GM23338 (cell line): ENCODE measurements around the gene CCDC106. TPM values are rescaled to one million over a fixed set of nuclear protein-coding genes. Genes with fewer than 3 reads are reported as not detected.

Experiments used
- ATAC-seq: fragments of 200-7000 bp; cut with Tn5 transposase; 3 replicates; pipeline ENCODE4 v1.9.1; 2020
- DNase-seq: peaks from one replicate; pipeline ENCODE4 v3.0.0-alpha.2; 2015; ENCODE audit warnings: low spot score
- H2AFZ ChIP-seq: fragments of 200-600 bp; sonication (generic); 2 replicates; pipeline ENCODE4 v1.8.0; 2016; ENCODE audit warnings: antibody characterized with exemption, mild to moderate bottlenecking, moderate library complexity
- H3F3A ChIP-seq: fragments of 200-600 bp; sonication (generic); replicated peaks from 2 replicates; pipeline ENCODE4 v1.8.0; 2017; ENCODE audit warnings: antibody characterized with exemption, mixed run types, low read depth
- H3K27ac ChIP-seq: fragments of 200-600 bp; sonication (generic); 2 replicates; pipeline ENCODE4 v1.6.1; 2016; ENCODE audit warnings: low read depth
- H3K27me3 ChIP-seq: fragments of 200-600 bp; sonication (generic); 2 replicates; pipeline ENCODE4 v1.8.0; 2016; ENCODE audit warnings: mild to moderate bottlenecking, mixed run types, moderate library complexity; ENCODE audit not compliant: insufficient read depth
- H3K36me3 ChIP-seq: fragments of 200-600 bp; sonication (generic); 2 replicates; pipeline ENCODE4 v1.8.0; 2016; ENCODE audit warnings: mild to moderate bottlenecking; ENCODE audit not compliant: insufficient read depth
- H3K4me1 ChIP-seq: fragments of 200-600 bp; sonication (generic); 2 replicates; pipeline ENCODE4 v1.8.0; 2016; ENCODE audit warnings: mild to moderate bottlenecking, moderate library complexity; ENCODE audit not compliant: insufficient read depth
- H3K4me2 ChIP-seq: fragments of 200-600 bp; sonication (generic); 2 replicates; pipeline ENCODE4 v1.7.1; 2017; ENCODE audit warnings: mixed run types
- H3K4me3 ChIP-seq: fragments of 200-600 bp; sonication (generic); 2 replicates; pipeline ENCODE4 v1.6.1; 2016; ENCODE audit warnings: mixed run types
- H3K79me2 ChIP-seq: fragments of 200-600 bp; sonication (generic); replicated peaks from 2 replicates; pipeline ENCODE4 v1.8.0; 2017; ENCODE audit warnings: mild to moderate bottlenecking; ENCODE audit not compliant: insufficient read depth
- H3K9me2 ChIP-seq: fragments of 200-600 bp; sonication (generic); 2 replicates; pipeline ENCODE4 v1.8.0; 2017; ENCODE audit not compliant: insufficient read depth
- H4K20me1 ChIP-seq: fragments of 200-600 bp; sonication (generic); replicated peaks from 2 replicates; pipeline ENCODE4 v1.8.0; 2017; ENCODE audit warnings: mild to moderate bottlenecking; ENCODE audit not compliant: insufficient read depth
- H3K27ac Mint-ChIP-seq: 2 replicates; pipeline ENCODE4 v1.8.0; 2020; ENCODE audit warnings: inconsistent platforms, mild to moderate bottlenecking, moderate library complexity, mixed read lengths
- H3K27me3 Mint-ChIP-seq: 3 replicates; pipeline ENCODE4 v1.8.0; 2022; ENCODE audit warnings: low read depth, mild to moderate bottlenecking, moderate library complexity, mixed read lengths, inconsistent platforms; ENCODE audit not compliant: insufficient read depth, poor library complexity
- H3K36me3 Mint-ChIP-seq: 3 replicates; pipeline ENCODE4 v1.8.0; 2021; ENCODE audit warnings: low read depth, mild to moderate bottlenecking, inconsistent platforms, moderate library complexity, mixed read lengths
- H3K4me1 Mint-ChIP-seq: 3 replicates; pipeline ENCODE4 v1.8.0; 2020; ENCODE audit warnings: mild to moderate bottlenecking, inconsistent platforms, mixed read lengths
- H3K4me3 Mint-ChIP-seq: 3 replicates; pipeline ENCODE4 v1.8.0; 2021; ENCODE audit warnings: moderate library complexity, mild to moderate bottlenecking, inconsistent platforms, mixed read lengths
- H3K9me3 Mint-ChIP-seq: 3 replicates; pipeline ENCODE4 v1.8.0; 2020; ENCODE audit warnings: moderate library complexity, mild to moderate bottlenecking, inconsistent platforms, mixed read lengths
- CREB1 ChIP-seq: fragments of 250-450 bp; sonication (Bioruptor Pico); IDR thresholded peaks from 2 replicates; pipeline ENCODE4 v1.5.0; 2020; ENCODE audit warnings: low read depth, mild to moderate bottlenecking, moderate library complexity
- CTCF ChIP-seq, 2 experiments: fragments of 200-600 bp in 1 of 2; sonication (generic) in 1 of 2; conservative IDR thresholded peaks; 2 replicates each; pipeline versions ENCODE4 v1.5.1 to v1.6.1; 2016 to 2017; ENCODE audit warnings: antibody characterized with exemption in 2 of 2, low read depth in 2 of 2, mild to moderate bottlenecking in 2 of 2, moderate library complexity in 1 of 2
- ETS1 ChIP-seq: IDR thresholded peaks from 2 replicates; pipeline ENCODE4 v1.6.1; 2016; ENCODE audit warnings: antibody characterized with exemption
- EZH2 ChIP-seq: fragments of 200-600 bp; sonication (generic); IDR thresholded peaks from one replicate; pipeline ENCODE4 v1.8.0; 2017; ENCODE audit warnings: antibody characterized with exemption, mild to moderate bottlenecking, low read depth; ENCODE audit not compliant: unreplicated experiment
- EZH2phosphoT487 ChIP-seq: fragments of 200-600 bp; sonication (generic); IDR thresholded peaks from one replicate; pipeline ENCODE4 v1.8.1; 2018; ENCODE audit warnings: antibody characterized with exemption; ENCODE audit not compliant: unreplicated experiment
- JUNB ChIP-seq: IDR thresholded peaks from one replicate; pipeline ENCODE4 v1.6.1; 2016; ENCODE audit warnings: antibody characterized with exemption; ENCODE audit not compliant: unreplicated experiment
- NANOG ChIP-seq: IDR thresholded peaks from 2 replicates; pipeline ENCODE4 v1.6.1; 2016; ENCODE audit warnings: antibody characterized with exemption, borderline replicate concordance
- POLR2AphosphoS5 ChIP-seq: IDR thresholded peaks from 2 replicates; pipeline ENCODE4 v1.6.1; 2016; ENCODE audit warnings: antibody characterized with exemption, low read depth
- REST ChIP-seq: IDR thresholded peaks from one replicate; pipeline ENCODE4 v1.6.1; 2018; ENCODE audit warnings: antibody characterized with exemption; ENCODE audit not compliant: unreplicated experiment
- STAT1 ChIP-seq: IDR thresholded peaks from one replicate; pipeline ENCODE4 v1.6.1; 2016; ENCODE audit warnings: antibody characterized with exemption; ENCODE audit not compliant: unreplicated experiment
- ZNF114 ChIP-seq: fragments of 250-450 bp; sonication (Bioruptor Pico); IDR thresholded peaks from 2 replicates; pipeline ENCODE4 v1.5.0; 2020; ENCODE audit warnings: mild to moderate bottlenecking, moderate library complexity
- ZNF331 ChIP-seq: fragments of 250-450 bp; sonication (Bioruptor Pico); IDR thresholded peaks from 2 replicates; pipeline ENCODE4 v1.5.0; 2020; ENCODE audit warnings: low read depth, mild to moderate bottlenecking, moderate library complexity
- ZNF462 ChIP-seq: fragments of 250-450 bp; sonication (Bioruptor Pico); IDR thresholded peaks from 2 replicates; pipeline ENCODE4 v1.5.0; 2020; ENCODE audit warnings: mild to moderate bottlenecking, moderate library complexity
- polyA plus RNA-seq: library from polyadenylated mRNA; unstranded; fragments of >200 nt; fragmentation: Nextera tagmentation; extraction: Ambion mirVana; gene quantifications from 2 replicates; pipeline ENCODE4 v1.2.1, GENCODE V29; 2016
- total RNA-seq: library from RNA; depleted of rRNA; stranded (reverse); fragments of >200 nt; shearing (Covaris generic); gene quantifications from 2 replicates; pipeline ENCODE4 v1.2.3, GENCODE V29; 2014

The CCDC106 gene
- total and polyA plus RNA-seq, 2 experiments from 2014 or later, result 12.0 to 17.6 TPM

- Histone ChIP-seq H3K9me2 (no peaks in the 10 kb centered on the region), H3K36me3 (no peaks in the 10 kb centered on the region), H3K4me2 (no peak overlapping the region), H3F3A (no peaks in the 10 kb centered on the region; the same call in 1 of the 2 replicates), H2AFZ (no peak overlapping the region), H3K4me3 (no peak overlapping the region), H4K20me1 (no peaks in the 10 kb centered on the region; the same call in 1 of the 2 replicates), H3K27me3 (no peaks in the 10 kb centered on the region), H3K4me1 (no peaks in the 10 kb centered on the region), H3K79me2 (no peaks in the 10 kb centered on the region), H3K27ac (no peak overlapping the region)
- Mint-ChIP-seq H3K9me3 (peaks cover 40% of the 10 kb centered on the region), H3K27ac (no peak overlapping the region), H3K27me3 (peaks cover 13% of the 10 kb centered on the region), H3K4me3 (no peak overlapping the region), H3K36me3 (peaks cover 71% of the 10 kb centered on the region), H3K4me1 (no peaks in the 10 kb centered on the region; the same call in 2 of the 3 replicates)
- no peak for TF ChIP-seq POLR2AphosphoS5
- TF ChIP-seq CTCF (conservative IDR thresholded peaks at IDR 0.05; ENCODE audit: low read depth in 2 of 2), result no peak
- TF ChIP-seq ZNF462 (CRISPR knock-in tag), result no peak
- no peak for TF ChIP-seq REST
- no peak for TF ChIP-seq ZNF114 (CRISPR knock-in tag)
- no peak for TF ChIP-seq EZH2phosphoT487
- TF ChIP-seq STAT1, result no peak
- TF ChIP-seq CREB1 (CRISPR knock-in tag), result no peak
- TF ChIP-seq EZH2, result no peak
- TF ChIP-seq NANOG, result no peak
- no peak for TF ChIP-seq ETS1
- no peak for TF ChIP-seq ZNF331
- no peak for TF ChIP-seq JUNB
- no peak for ATAC-seq
- no peak for DNase-seq
Measured at GRCh38 chr19:55700813-55701212, 52.8 kb downstream of the CCDC106 start.
